Measurements from ENCODE around the gene RPL23.

- TF ChIP-seq CTCF (conservative IDR thresholded peaks at IDR 0.05; ENCODE audit: low read depth, low read length) (no peak), EZH2 (IDR thresholded peaks at IDR 0.05; ENCODE audit: borderline replicate concordance, low read depth, low read length, poor library complexity, severe bottlenecking) (no peak)
Measured at GRCh38 chr17:38848939-38849605, 4.4 kb downstream of the RPL23 start.

Measured in A673 (cell line).